SIG-M5 treated with dmso at 0.1 percent for 504 hours (cell line): Measurements from ENCODE around the gene SYMPK.
"Not testable (repeated sequence)": the region's sequence is repeated elsewhere in the genome, so short reads cannot be mapped to it uniquely, and the experiment has no call there.

ENCODE experiments used
- DNase-seq: peaks from one replicate; lab custom pipeline; 2025; ENCODE audit not compliant: unreplicated experiment; lab: John Stamatoyannopoulos, UW

SYMPK gene

DNA sequence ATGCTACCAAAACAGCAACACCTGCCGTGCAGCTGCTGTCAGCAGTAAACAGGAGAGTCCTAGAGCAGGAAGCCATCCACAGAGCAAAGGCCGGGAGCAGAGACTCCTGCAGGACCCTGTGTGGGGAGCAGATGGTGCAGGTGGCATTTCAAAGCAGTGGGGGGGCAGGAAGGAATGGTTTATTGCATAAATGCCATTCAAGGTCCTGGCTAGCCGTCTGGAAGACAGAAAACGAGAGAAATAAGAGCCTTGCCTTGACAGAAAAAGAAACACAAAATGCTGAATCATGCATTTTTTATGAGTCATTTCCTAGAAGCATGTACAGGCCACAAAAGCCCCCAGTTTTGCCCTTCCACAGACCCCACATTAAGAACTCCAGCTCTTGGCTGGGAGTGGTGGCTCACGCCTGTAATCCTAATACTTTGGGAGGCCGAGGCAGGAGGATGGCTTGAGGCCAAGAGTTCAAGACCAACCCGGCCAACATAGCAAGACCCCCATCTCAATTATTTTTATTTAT lies 53.2 kb downstream of the SYMPK start:
- DNase-seq: peak; percentile 58

DNA sequence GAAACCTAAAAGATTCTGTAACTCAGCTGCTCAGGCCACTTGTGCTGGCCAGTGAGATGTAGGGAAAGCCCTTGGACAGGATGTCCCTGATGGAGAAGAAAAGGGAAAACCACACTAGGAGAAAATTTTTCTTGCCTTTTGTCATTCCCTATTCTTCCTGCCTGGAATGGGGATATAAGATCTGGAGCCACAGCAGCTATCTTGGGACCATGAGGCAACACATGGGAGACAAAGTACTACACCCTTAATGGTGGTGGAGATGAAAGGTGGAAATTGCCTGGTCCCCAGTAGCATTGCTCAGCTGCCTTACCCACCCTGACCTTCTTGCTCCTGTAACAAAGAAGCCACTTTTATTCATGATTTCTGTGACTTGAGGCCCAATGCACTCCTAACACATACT lies 57.2 kb downstream of the SYMPK start:
- DNase-seq: no peak

DNA sequence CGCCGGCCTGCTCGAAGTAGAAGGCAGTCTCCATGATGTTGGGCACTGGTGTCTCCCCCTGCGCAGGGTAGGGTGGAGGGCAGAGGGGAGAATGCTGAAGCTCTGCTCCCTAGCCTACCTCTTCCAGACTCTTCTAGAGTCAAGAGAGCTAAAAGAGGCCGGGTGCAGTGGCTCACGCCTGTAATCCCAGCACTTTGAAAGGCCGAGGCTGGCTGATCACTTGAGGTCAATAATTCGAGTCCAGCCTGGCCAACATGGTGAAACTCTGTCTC lies 58.1 kb downstream of the SYMPK start:
- DNase-seq: no peak

DNA sequence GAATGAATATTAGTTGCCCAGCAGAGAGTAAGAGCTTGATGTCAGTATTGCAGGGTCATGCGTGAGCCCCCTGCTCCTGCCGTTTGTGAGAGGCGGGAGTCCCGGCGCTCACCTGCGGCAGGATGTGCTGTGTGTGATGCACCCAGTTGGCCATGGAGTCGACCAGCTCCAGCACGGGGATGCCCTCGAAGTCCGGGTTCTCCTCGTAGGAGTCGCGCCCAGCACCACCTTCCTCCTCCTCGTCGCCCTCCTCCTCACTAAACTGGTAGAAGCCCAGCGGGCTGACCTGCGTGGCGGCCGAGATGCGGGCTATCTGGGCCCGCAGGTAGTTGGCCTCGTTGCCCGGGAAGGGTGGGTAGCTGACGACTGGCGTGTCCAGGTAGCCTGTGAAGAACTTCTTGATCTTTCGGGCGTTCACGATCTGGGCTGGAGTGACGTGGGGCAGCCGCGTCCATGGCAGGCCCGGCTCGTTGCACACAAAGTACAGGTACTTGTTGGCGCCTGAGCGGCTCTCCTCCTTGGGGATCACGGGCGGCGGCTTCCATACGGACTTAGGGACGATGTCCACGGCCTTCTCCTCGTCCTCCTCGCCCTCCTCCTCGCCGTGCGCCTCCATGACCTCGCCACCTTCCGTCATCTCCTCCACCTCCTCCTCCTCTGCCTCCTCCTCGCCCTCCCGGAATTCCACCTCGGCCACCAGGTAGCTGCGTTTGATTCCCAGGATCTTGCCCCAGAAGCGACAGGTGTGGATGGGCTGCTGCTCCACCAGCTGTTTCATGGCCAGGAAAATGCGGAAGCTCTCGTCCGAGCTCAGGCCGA lies 58.6 kb downstream of the SYMPK start:
- no peak for DNase-seq

DNA sequence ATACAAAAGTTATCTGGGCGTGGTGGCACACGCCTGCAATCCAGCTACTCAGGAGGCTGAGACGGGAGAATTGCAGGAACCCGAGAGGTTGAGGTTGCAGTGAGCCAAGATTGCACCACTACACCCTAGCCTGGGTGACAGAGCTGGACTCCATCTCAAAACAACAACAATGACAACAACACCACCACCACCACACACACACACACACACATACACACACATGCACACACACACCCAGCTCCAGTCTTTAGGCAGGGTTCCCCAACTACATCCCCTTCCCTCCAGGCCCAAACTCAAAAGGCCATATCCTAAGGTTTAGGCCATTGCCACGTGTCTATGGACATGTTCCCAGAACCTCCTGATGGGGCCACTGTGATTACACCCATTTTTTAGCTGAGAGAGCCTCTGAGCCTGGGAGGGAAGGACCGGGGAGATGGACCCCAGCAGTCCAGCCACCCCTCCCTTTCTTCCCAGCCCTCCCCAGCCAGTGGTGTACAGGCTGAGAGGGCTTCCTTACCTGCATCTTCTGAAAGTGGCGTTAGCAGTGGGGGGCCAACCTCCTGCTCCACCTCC lies 61.3 kb downstream of the SYMPK start:
- DNase-seq: no peak

DNA sequence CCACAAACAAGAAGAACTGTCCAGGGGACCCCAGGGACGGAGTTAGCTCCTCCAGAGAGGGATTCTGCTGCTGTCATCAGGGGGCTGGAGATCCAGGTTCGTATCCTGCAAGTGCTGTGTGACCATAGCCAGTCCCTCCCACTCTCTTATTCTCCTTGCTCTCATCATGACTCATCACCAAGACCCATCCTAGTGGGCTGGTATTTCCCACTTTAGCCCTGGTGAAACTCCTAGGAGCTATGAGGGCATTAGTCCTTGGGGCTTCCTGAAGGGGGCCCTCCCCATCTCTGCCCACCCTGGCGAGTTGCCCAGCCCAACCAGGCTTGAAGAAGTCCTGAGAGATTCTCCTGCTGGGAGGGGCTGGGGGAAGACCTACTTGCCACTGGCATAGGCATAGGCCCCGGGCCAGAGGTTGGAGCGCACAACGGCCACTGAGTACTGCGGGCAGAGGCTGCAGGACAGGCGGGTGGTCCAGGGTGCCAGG lies 62.8 kb downstream of the SYMPK start:
- DNase-seq: no peak

DNA sequence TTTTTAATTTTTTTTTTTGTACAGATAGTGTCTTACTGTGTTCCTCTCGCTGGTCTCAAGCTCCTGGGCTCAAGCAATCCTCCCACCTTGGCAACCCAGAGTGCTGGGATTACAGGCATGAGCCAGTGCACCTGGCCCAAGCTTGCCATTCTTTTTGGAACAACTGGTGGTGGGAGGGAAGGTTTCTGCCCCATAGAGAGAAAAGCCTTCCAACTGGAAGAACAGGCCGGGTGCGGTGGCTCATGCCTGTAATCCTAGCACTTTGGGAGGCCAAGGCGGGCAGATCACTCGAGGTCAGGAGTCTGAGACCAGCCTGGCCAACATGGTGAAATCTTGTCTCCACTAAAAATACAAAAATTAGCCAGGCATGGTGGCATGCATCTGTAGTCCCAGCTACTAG lies 63.4 kb downstream of the SYMPK start:
- DNase-seq: not testable (repeated sequence)

DNA sequence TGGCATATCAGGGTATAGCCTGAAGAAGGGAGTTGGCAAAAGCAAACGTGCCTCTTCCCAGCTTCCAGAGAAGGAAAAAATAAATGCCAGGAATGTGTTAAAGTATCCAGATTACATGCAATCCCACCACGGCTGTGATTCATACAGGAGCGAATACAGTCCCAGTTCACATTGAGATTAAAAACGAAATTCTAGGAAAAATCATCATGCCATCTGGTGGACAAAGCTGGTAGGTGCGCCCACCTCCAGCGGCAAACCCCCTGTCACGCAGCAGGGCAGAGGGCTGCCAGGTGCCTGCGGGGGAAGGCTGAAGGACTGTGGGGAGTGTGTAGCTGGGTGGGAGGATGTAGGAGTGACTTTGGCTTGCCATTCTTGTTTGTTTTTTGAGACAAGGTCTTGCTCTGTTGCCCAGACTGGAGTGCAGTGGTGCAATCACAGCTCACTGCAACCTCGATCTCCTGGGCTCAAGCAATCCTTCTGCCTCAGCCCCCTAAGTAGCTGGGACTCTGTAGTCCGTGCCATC lies 63.9 kb downstream of the SYMPK start:
- peak; percentile 33 for DNase-seq

DNA sequence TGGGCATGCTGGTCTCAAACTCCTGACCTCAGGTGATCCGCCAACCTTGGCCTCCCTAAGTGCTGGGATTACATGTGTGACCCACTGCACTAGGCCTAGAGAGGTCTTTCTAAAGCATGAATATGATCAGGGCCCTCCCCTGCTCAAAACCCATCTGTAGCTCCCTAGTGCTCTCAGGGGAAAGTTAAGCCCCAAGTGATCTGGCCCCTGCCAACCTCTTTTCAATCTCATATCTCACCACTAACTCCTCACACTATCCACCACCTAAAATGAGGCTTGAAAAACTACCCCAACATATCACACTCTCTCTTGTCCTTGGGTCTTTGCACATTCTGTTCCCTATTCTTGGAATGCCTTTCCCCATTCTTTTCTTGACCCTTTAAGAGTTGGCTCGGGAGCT lies 68.3 kb downstream of the SYMPK start:
- no peak for DNase-seq

DNA sequence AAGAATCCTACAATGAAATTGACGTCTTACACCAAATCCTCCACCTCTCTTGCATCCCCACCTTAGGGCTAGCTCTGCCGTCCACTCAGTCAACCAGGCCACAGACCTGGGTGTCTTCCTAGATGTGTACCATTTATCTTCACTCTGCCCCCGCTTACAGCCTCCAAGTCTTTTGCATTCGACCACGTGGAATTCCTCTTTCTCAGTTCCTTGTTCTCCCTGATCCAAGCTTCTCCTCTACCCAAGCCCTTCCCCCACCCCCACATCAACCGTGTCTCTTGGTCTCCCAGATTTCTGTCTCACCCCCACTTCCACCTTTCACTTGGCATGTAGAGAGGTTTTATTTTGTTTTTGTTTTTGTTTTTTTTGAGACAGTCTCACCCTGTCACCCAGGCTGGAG lies 69.1 kb downstream of the SYMPK start:
- DNase-seq: no peak

DNA sequence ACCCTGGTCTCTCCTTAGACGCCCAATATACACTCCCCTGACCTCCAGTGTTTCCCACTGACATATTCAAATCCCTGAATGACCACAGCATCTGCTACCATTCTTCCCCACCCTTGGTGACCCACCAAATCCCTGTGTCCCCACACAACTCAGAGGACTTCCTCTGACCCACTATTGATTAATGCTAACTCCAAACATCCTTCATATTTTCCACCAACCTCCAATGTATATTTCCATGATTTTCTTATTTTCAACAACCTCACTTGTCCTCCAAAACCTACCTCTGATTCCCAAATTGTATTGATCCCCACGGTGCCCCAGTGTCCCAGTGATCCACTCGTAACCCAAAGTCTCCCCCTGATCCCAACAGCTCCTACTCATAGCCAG lies 69.8 kb downstream of the SYMPK start:
- no peak for DNase-seq

DNA sequence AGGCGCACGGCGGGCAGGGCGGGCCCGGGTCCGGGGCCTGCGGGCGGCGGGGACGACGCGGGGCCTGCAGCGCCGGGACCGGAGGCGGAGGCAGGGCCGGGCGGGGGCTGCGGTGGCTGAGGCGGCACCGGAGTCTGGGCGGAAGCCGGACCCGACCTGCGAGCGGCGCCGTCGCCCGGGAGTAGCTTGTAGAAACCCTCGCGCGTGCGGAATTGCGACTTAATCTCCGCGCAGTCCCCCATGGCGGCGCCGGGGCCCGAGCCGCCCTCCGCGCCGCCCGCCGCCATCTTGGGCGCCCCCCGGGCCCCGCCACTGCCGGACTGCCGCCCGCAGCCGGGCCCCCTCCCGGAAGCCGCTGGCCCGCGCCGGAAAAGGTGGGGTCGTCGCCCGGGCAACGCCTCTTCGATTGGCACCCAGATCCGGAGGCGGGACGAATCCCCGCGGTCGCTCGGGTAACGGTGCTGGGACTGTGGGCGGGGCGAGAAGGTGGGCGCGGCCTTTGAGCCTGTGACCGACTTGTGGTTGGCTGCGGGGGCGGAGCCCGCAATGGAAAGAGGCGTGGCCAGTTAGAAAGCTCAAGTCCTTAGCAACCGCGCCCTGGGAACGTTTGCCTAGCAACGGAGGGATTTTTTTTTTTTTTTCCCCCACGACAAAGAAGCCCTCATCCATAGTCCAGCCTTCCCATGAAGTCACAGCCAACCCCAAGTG lies 70.3 kb downstream of the SYMPK start, which contains the start of gene DMWD:
TSS of gene DMWD (minus strand) at position 376 of the 708 bp plus-strand sequence. CDS start at position 287, 89 bp downstream.
- peak; percentile 92 for DNase-seq

DNA sequence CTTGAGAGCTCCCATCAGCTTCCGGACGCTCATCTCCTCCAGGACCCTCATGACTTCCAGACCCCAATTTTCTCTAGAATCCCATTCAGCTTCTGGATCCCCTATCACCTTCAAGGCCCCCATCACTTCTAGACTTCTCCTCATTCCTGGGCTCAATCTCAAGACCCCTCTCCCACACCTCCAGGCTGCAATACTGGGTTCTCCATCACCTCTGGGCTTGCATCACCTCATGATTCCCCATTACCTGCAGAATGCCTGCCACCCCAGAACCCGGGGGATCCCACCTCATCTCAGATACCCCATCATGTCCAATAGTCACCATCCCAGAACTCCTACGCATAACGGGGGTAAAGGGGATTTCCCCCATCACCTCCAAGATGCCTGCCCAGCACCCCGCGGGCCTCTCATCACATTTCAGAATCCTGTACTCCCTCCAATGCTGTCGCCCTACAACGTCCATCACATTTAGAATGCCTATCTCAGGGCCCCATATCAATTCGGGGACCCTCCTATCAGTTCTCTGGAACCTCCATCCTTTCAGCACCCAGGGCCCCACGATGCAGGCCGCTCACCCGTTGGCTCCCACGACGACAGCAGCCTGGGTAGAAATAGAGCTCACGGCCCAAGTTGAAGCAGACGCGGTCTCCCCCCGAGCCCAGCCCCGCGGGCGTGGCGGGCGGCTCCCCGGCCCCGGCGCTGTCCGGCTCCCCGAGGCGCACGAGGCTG lies 71.0 kb downstream of the SYMPK start:
- no peak for DNase-seq

DNA sequence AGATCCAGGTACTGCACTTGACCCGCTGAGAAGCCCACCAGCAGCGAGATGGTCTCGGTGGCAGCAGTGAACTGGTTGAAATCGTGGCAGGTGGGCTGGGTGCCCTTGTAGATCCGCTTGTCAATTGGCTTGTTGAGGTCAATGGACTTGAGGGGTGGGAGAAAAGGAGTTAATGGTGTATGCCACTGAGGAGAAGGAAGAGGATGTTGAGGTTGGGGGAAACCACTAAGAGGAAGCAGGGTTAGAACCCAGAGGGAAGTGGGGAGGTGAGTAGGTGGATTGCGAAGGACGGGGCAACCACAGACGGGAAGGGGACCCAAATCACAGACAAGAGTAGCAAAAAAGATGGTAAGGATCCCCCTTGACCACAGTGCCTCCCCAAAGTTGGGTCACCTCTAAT lies 72.0 kb downstream of the SYMPK start:
- DNase-seq: peak; percentile 92

DNA sequence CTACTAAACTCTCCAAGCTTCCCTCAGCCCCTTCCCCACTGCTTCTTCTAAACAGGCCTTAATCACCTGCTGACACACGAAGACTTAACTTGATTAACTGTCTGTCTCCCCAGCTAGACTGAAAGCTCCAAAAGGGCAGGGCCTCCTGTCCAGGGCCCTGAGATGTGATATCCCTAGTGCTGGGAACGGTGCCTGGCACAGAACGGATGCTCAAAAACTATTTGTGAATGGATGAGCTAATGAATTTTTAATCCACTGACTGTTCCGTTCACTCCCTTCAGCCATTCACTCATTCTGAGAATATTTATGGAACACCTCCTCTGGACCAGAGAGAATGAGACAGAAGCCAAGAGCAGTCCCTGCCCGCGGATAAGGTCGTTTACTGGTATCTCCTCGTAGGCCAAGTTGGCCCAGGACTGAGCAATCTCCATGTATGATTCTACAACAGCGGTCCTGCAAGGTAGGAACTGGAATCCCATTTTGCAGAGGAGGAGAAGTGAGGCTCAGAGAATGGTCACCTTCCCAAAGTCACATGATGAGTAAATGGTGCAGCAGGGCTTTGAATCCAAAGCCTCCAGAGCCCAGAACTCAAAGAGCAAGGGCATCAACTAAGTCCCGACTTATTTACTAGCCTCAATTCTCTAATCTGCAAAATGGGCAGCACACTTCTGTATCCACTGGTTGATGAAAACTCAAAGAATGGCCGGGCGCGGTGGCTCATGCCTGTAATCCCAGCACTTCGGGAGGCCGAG lies 73.7 kb downstream of the SYMPK start:
- DNase-seq: no peak

DNA sequence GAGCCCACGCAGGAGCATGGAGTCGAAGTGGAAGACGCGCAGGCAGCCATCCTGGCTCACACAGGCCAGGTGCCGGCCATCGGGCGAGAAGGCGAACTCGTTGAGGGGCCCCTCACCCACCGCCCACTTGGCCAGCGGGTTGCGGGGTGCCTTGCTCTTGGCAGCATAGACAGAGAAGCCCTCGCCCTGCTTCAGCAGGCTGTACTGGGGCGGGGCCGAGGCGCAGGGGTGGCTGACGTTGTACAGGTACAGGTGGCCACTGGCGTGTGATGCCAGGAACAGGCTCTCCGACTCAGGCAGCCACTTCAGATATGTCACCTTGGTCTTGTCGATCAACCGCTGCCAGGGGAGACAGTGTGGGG lies 76.4 kb downstream of the SYMPK start:
- DNase-seq: no peak

DNA sequence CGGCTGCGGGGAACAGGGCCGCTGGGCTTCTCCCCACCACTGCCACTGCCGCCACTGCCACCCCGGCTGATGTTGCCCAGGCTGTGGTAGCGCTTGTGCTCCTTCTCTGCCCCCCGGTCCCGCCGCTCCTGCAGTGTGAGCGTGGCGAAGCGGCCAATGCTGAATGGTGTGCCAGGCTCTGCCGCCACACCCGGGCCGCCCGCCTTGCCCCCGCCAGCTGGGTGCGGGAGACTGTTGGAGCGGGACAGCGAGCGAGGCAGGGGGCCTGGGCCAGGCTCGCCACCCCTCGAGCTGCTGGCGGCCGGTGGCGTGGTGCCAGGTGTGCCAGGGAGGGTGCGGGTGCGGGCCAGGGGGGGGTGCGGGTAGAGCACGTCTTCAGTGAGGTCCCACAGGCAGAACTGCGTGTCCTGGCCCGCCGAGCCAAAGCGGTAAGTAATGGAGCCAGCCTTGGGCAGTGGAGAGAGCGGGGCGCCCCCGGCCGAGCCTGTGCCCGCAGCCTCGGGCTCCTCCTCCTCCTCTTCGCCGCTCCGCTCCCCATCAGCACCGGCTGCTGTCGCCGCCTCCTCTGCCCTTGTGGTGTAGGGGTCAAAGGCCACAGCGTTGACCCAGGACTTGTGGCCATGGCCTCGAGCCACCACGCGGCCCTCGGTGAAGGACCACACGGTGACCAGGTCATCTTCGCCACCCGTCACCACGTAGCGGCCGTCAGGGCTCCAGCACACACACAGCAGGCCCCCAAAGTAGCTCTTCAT lies 77.0 kb downstream of the SYMPK start:
- DNase-seq: no peak

DNA sequence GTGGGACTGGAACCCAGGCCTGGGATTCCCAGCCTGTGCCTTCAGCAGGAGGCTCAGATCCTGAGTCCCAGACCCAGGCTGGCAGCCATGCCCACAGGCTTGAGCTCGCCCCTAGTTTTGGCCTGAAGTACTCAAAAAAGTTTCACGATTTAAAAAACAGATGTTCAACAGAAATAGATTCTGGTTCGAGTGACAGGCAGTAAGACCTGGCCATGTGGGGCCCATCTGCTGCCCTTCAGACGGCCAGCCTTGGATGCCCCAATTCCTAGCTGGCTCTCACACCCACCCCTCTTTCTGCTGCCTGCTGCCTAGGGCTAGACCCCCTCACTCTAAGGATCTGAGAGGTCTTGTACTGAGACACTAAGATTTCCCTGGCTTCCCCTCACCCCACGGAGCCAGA lies 77.8 kb downstream of the SYMPK start:
- DNase-seq: no peak

DNA sequence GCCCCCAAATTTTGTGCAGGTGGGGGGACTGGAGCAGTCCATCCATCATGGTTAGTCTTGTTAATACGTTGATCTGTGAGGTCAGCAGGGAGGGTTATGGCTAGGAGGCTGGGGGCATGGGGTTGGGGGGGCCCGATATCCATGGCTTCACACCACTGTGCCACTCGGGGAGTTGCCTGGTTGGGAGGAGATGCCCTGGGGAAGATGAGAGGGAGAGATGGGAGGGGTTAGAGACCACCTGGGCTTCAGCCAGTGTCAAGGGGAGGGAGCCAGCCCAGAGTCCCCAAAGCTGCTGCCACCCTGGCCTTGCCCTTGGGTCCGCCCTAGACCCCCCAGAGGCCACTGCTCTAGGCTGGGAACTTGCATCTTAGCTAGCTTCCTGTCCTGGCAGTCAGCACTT lies 78.9 kb downstream of the SYMPK start:
- no peak for DNase-seq
